WI38 (cell line): ENCODE results near the gene MC1R.

Source experiments
- H3K4me3 ChIP-seq: 2 replicates; pipeline ENCODE4 v1.5.1; 2011; ENCODE audit warnings: low read depth, mild to moderate bottlenecking, control low read depth, low read length
- TF ChIP-seq, protein P1 (sequence below): IDR thresholded peaks from 2 replicates; pipeline ENCODE4 v1.5.1; 2012; ENCODE audit warnings: low read depth, mild to moderate bottlenecking, control low read depth, low read length

Gene MC1R

GRCh38 chr16:89906140-89907025 is 12.3 kb upstream of the MC1R start:
- TF ChIP-seq, protein P1, sequence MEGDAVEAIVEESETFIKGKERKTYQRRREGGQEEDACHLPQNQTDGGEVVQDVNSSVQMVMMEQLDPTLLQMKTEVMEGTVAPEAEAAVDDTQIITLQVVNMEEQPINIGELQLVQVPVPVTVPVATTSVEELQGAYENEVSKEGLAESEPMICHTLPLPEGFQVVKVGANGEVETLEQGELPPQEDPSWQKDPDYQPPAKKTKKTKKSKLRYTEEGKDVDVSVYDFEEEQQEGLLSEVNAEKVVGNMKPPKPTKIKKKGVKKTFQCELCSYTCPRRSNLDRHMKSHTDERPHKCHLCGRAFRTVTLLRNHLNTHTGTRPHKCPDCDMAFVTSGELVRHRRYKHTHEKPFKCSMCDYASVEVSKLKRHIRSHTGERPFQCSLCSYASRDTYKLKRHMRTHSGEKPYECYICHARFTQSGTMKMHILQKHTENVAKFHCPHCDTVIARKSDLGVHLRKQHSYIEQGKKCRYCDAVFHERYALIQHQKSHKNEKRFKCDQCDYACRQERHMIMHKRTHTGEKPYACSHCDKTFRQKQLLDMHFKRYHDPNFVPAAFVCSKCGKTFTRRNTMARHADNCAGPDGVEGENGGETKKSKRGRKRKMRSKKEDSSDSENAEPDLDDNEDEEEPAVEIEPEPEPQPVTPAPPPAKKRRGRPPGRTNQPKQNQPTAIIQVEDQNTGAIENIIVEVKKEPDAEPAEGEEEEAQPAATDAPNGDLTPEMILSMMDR = no peak
- H3K4me3 ChIP-seq = no peak overlapping the region

- no peak overlapping the region for H3K4me3 ChIP-seq
- TF ChIP-seq, protein P1 = no peak
Observed at GRCh38 chr16:89907055-89907814, 11.4 kb upstream of the MC1R start.

- no peak overlapping the region for H3K4me3 ChIP-seq
- TF ChIP-seq, protein P1 = no peak
Observed at GRCh38 chr16:89908236-89908635, 10.4 kb upstream of the MC1R start.

DNA sequence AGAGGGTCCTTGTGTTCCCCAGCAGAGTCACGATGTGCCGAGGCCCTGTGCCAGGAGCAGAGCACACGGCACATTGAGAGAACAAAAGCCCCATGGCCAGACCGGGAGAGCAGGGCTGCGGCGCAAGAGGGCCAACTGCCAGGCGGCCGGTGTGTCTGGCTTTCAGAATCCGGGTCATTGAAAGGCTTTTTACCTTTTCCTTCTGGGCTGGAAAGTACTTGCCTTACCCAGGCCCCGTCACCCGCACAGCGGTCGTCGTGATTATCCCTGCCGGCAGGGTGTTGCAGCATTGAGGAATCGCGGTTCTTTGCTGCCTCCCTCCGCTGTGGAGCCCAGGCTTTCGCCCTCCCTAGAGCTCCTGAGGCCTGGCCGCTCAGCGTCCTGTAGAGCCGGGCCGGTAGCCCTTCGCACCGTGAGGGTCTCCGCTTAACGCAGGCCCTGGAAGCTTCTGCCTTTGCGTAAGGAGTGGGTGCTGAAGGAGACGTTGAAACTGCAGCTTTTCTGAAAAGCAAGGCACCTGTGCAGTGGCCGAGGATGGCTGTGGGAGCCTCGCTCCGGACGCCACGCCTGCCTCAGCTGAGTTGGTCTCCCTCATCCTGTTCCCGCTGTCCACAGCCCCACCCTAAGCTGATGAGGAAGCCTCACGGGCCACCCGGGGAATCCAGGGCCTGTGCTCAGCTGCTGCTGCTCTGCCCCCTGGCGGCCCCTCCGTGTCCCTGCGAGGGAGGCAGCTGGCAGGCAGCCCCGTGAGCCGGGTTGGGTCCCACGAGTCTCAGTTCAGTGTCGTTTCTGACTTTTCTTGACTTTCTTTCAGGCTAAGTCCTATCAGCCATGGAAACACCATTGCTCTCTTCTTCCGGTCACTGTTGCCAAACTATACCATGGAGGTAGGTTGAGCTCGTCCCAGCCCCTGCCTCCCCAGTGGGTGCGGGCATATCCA is 8.6 kb upstream of the MC1R start:
- TF ChIP-seq, protein P1 = peak; percentile 81
- no peak overlapping the region for H3K4me3 ChIP-seq

- no peak overlapping the region for H3K4me3 ChIP-seq
- TF ChIP-seq, protein P1 = no peak
Observed at GRCh38 chr16:89910717-89911354, 7.8 kb upstream of the MC1R start.

GRCh38 chr16:89911375-89911774 is 7.3 kb upstream of the MC1R start:
- H3K4me3 ChIP-seq = no peak overlapping the region
- TF ChIP-seq, protein P1 = no peak
